Astrocyte (in vitro differentiated cells and primary cell): ENCODE results near the gene LARGE1. TPM values are rescaled to one million over a fixed set of nuclear protein-coding genes. Genes with fewer than 3 reads are reported as not detected.

Source experiments
- DNase-seq: peaks from one replicate; pipeline ENCODE4 v3.0.0-alpha.2; 2010; ENCODE audit warnings: low read depth
- FAIRE-seq: peaks from 2 replicates; lab custom pipeline; 2011; peaks lifted over from hg19 to GRCh38; lab: Jason Lieb, UNC
- H2AFZ ChIP-seq: 2 replicates; pipeline ENCODE4 v1.6.0; 2012; ENCODE audit warnings: low read depth, low read length, inconsistent platforms
- H3K27ac ChIP-seq: 2 replicates; pipeline ENCODE4 v1.5.1; 2011; ENCODE audit warnings: low read depth, low read length, inconsistent platforms
- H3K27me3 ChIP-seq: 2 replicates; pipeline ENCODE4 v1.6.0; 2011; ENCODE audit warnings: low read length, inconsistent platforms; ENCODE audit not compliant: insufficient read depth
- H3K36me3 ChIP-seq: 2 replicates; pipeline ENCODE4 v1.5.1; 2011; ENCODE audit warnings: low read length, inconsistent platforms; ENCODE audit not compliant: insufficient read depth
- H3K4me1 ChIP-seq: 2 replicates; pipeline ENCODE4 v1.5.1; 2011; ENCODE audit warnings: low read length, inconsistent platforms; ENCODE audit not compliant: insufficient read depth
- H3K4me2 ChIP-seq: 2 replicates; pipeline ENCODE4 v1.6.0; 2012; ENCODE audit warnings: low read length, inconsistent platforms
- H3K4me3 ChIP-seq: 2 replicates; pipeline ENCODE4 v1.5.1; 2011; ENCODE audit warnings: low read depth, mild to moderate bottlenecking, low read length, inconsistent platforms; ENCODE audit not compliant: insufficient read depth
- H3K79me2 ChIP-seq: 2 replicates; pipeline ENCODE4 v1.6.0; 2012; ENCODE audit warnings: mild to moderate bottlenecking, low read length, inconsistent platforms; ENCODE audit not compliant: insufficient read depth
- H3K9ac ChIP-seq: 2 replicates; pipeline ENCODE4 v1.6.0; 2012; ENCODE audit warnings: mild to moderate bottlenecking, low read length, inconsistent platforms
- H3K9me3 ChIP-seq: 2 replicates; pipeline ENCODE4 v1.5.1; 2012; ENCODE audit warnings: low read depth, mild to moderate bottlenecking, low read length, inconsistent platforms; ENCODE audit not compliant: insufficient read depth
- H4K20me1 ChIP-seq: 2 replicates; pipeline ENCODE4 v1.6.0; 2012; ENCODE audit warnings: low read length, inconsistent platforms; ENCODE audit not compliant: insufficient read depth
- H3K27ac Mint-ChIP-seq: one replicate; pipeline ENCODE4 v1.8.0; 2021; ENCODE audit warnings: mild to moderate bottlenecking, mixed read lengths; ENCODE audit not compliant: unreplicated experiment
- H3K27me3 Mint-ChIP-seq: one replicate; pipeline ENCODE4 v1.8.0; 2021; ENCODE audit warnings: low read depth, mixed read lengths; ENCODE audit not compliant: unreplicated experiment
- H3K36me3 Mint-ChIP-seq: one replicate; pipeline ENCODE4 v1.8.0; 2021; ENCODE audit warnings: low read depth, mixed read lengths; ENCODE audit not compliant: unreplicated experiment
- H3K4me1 Mint-ChIP-seq: one replicate; pipeline ENCODE4 v1.8.0; 2021; ENCODE audit warnings: low read depth, mixed read lengths; ENCODE audit not compliant: unreplicated experiment
- H3K4me3 Mint-ChIP-seq: one replicate; pipeline ENCODE4 v1.8.0; 2021; ENCODE audit warnings: mild to moderate bottlenecking, moderate library complexity, mixed read lengths; ENCODE audit not compliant: unreplicated experiment
- H3K9me3 Mint-ChIP-seq: one replicate; pipeline ENCODE4 v1.8.0; 2021; ENCODE audit warnings: mild to moderate bottlenecking, mixed read lengths; ENCODE audit not compliant: unreplicated experiment
- CTCF ChIP-seq: IDR thresholded peaks from 2 replicates; pipeline ENCODE4 v1.5.1; 2011; ENCODE audit warnings: low read depth, mild to moderate bottlenecking, inconsistent platforms, low read length, moderate library complexity; ENCODE audit not compliant: insufficient read depth
- EZH2 ChIP-seq: IDR thresholded peaks from 2 replicates; pipeline ENCODE4 v1.6.1; 2012; ENCODE audit warnings: mild to moderate bottlenecking, low read length, inconsistent platforms; ENCODE audit not compliant: insufficient read depth
- total RNA-seq: library from RNA; stranded (reverse); gene quantifications from 2 replicates; pipeline ENCODE4 v1.2.1, GENCODE V29; 2021

The LARGE1 gene
- total RNA-seq, 1 donor from 2014 or later, result 92.6 TPM

- Histone ChIP-seq H3K9me3 (no peaks in the 10 kb centered on the region), H4K20me1 (no peaks in the 10 kb centered on the region), H3K27me3 (no peaks in the 10 kb centered on the region), H3K36me3 (no peaks in the 10 kb centered on the region), H3K27ac (no peak overlapping the region), H3K4me1 (no peaks in the 10 kb centered on the region), H3K9ac (no peak overlapping the region), H3K79me2 (no peaks in the 10 kb centered on the region), H3K4me2 (no peak overlapping the region), H2AFZ (no peak overlapping the region), H3K4me3 (no peak overlapping the region)
- no peak for TF ChIP-seq CTCF
- no peak for TF ChIP-seq EZH2
- Mint-ChIP-seq H3K36me3 (peaks cover 7% of the 10 kb centered on the region), H3K27me3 (no peaks in the 10 kb centered on the region), H3K9me3 (no peaks in the 10 kb centered on the region), H3K27ac (no peak overlapping the region), H3K4me1 (peaks cover 5% of the 10 kb centered on the region), H3K4me3 (no peak overlapping the region)
- FAIRE-seq (no peak), DNase-seq (no peak)
Observed at GRCh38 chr22:33451866-33452469, 468.3 kb downstream of the LARGE1 start.

- H3K4me3 ChIP-seq, result no peak overlapping the region
- H3K79me2 ChIP-seq, result no peaks in the 10 kb centered on the region
- Mint-ChIP-seq H3K4me3 (no peak overlapping the region), H3K4me1 (peaks cover 5% of the 10 kb centered on the region), H3K9me3 (no peaks in the 10 kb centered on the region), H3K36me3 (peaks cover 9% of the 10 kb centered on the region), H3K27ac (no peak overlapping the region), H3K27me3 (no peaks in the 10 kb centered on the region)
- H3K4me1 ChIP-seq, result no peaks in the 10 kb centered on the region
- H3K9me3 ChIP-seq, result no peaks in the 10 kb centered on the region
- H4K20me1 ChIP-seq, result no peaks in the 10 kb centered on the region
- FAIRE-seq, result no peak
- no peaks in the 10 kb centered on the region for H3K36me3 ChIP-seq
- TF ChIP-seq CTCF, result no peak
- TF ChIP-seq EZH2, result no peak
- no peaks in the 10 kb centered on the region for H3K27me3 ChIP-seq
- no peak overlapping the region for H3K4me2 ChIP-seq
- H2AFZ ChIP-seq, result no peak overlapping the region
- DNase-seq, result no peak
- no peak overlapping the region for H3K9ac ChIP-seq
- H3K27ac ChIP-seq, result no peak overlapping the region
Observed at GRCh38 chr22:33450756-33451155, 469.5 kb downstream of the LARGE1 start.

GRCh38 chr22:33447733-33448132 is 472.5 kb downstream of the LARGE1 start:
- H3K9ac ChIP-seq, result no peak overlapping the region
- H3K9me3 Mint-ChIP-seq, result no peaks in the 10 kb centered on the region
- TF ChIP-seq EZH2, result no peak
- TF ChIP-seq CTCF, result no peak

More at GRCh38 chr22:33447733-33448132, 472.5 kb downstream of the LARGE1 start:
- no peak overlapping the region for H3K4me3 ChIP-seq
- no peaks in the 10 kb centered on the region for H3K4me1 Mint-ChIP-seq
- H3K36me3 ChIP-seq, result no peaks in the 10 kb centered on the region
- FAIRE-seq (no peak), DNase-seq (no peak)
- H3K4me3 Mint-ChIP-seq, result no peak overlapping the region
- no peak overlapping the region for H3K27ac Mint-ChIP-seq
- no peak overlapping the region for H2AFZ ChIP-seq
- H3K9me3 ChIP-seq, result no peaks in the 10 kb centered on the region
- no peaks in the 10 kb centered on the region for H3K27me3 Mint-ChIP-seq
- H3K27me3 ChIP-seq, result no peaks in the 10 kb centered on the region
- no peaks in the 10 kb centered on the region for H4K20me1 ChIP-seq
- no peak overlapping the region for H3K4me2 ChIP-seq
- H3K79me2 ChIP-seq, result no peaks in the 10 kb centered on the region
- H3K27ac ChIP-seq, result no peak overlapping the region
- H3K4me1 ChIP-seq, result no peaks in the 10 kb centered on the region
- H3K36me3 Mint-ChIP-seq, result peaks cover 7% of the 10 kb centered on the region
